ENCODE results near the gene ARHGAP22. TPM values are rescaled to one million over a fixed set of nuclear protein-coding genes. Genes with fewer than 3 reads are reported as not detected.

Gene ARHGAP22
- polyA plus RNA-seq, 1 of the 3 experiments (the other 2 are of a cell fraction), result 12.4 TPM

- no peak for DNase-seq
- CTCF ChIA-PET, result interaction anchor here (1.0 to 4.4 kb wide), 6 partner anchors 15 to 204 kb away, joined by 3 to 18 read pairs (median 6); no protein-coding TSS in a partner anchor
Observed at GRCh38 chr10:48568546-48568945, 36.3 kb downstream of the ARHGAP22 start.

DNA sequence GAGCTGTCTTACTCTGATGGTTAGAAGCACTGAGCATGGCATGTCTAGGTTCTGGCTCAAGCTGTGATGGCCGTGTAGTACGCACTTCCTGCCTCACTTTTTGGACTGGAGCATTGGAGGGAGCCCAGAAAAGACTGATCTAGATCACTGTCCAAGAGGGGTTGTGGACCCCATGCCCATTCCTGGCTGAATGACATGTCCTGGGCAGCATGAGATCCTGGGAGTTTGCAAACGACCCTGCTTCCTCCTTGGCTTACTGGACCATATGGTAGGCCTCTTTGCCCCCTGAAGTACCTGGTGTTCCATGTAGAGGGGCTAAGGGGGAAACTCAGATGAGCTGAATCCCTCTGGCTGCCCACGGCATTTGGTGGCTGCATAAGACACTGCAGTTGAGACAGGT lies 36.7 kb downstream of the ARHGAP22 start:
- no peak for TF ChIP-seq USF2 (IDR thresholded peaks at IDR 0.05; ENCODE audit: borderline replicate concordance, low read depth, low read length)
- TF ChIP-seq TEAD4 (IDR thresholded peaks at IDR 0.05; ENCODE audit: borderline replicate concordance, insufficient read depth), result no peak
- no peak for TF ChIP-seq RXRA (IDR thresholded peaks at IDR 0.05; ENCODE audit: borderline replicate concordance, low read depth)
- Histone ChIP-seq H3K36me3 (replicated peaks in 1 of 2; ENCODE audit: control insufficient read depth in 1 of 2, insufficient read depth in 2 of 2, low read length in 1 of 2) (peaks cover 0 to 12% of the 10 kb centered on the region in 2 experiments), H3K9ac (no peak overlapping the region), H3K9me3 (no peaks in the 10 kb centered on the region), H3K27me3 (ENCODE audit: insufficient read depth) (no peaks in the 10 kb centered on the region), H2AFZ (ENCODE audit: low read depth) (no peak overlapping the region), H4K20me1 (ENCODE audit: insufficient read depth) (no peaks in the 10 kb centered on the region), H3K9me2 (no peaks in the 10 kb centered on the region), H3K4me3 (ENCODE audit: low read depth in 2 of 2, low read length in 1 of 2) (no peak overlapping the region), H3K27ac (ENCODE audit: low read depth in 2 of 2, low read length in 1 of 2) (no peak overlapping the region), H3K79me2 (ENCODE audit: insufficient read depth) (peaks cover 55% of the 10 kb centered on the region), H3K4me2 (no peak overlapping the region), H3F3A (replicated peaks; ENCODE audit: insufficient read depth) (peaks cover 8% of the 10 kb centered on the region), H3K4me1 (ENCODE audit: control insufficient read depth in 1 of 2, insufficient read depth in 2 of 2, low read depth in 1 of 2, low read length in 1 of 2) (peaks cover 0 to 6% of the 10 kb centered on the region in 2 experiments; a peak in 1 of 4 replicates)
- DNase-seq, result no peak
- 86% methylated on average over 2 of the region's 4 CpGs for WGBS (ENCODE audit: low lambda C conversion rate)
- ChIA-PET CTCF (interaction anchor here (0.9 to 4.4 kb wide), 6 partner anchors 11 to 204 kb away, joined by 3 to 18 read pairs (median 4); no protein-coding TSS in a partner anchor), POLR2A (no interaction called here)

More at GRCh38 chr10:48568546-48568945, 36.3 kb downstream of the ARHGAP22 start:
- H3K9me2 ChIP-seq, result no peaks in the 10 kb centered on the region
- no peaks in the 10 kb centered on the region for H3K9me3 ChIP-seq
- 91% methylated on average over 8 of the region's 8 CpGs for WGBS (ENCODE audit: low lambda C conversion rate)
- H3K4me3 ChIP-seq (ENCODE audit: low read depth in 2 of 2, low read length in 1 of 2), result no peak overlapping the region
- peaks cover 51% of the 10 kb centered on the region for H3K79me2 ChIP-seq (ENCODE audit: insufficient read depth)
- H3K27me3 ChIP-seq (ENCODE audit: insufficient read depth), result no peaks in the 10 kb centered on the region
- H3K27ac ChIP-seq (ENCODE audit: low read depth in 2 of 2, low read length in 1 of 2), result no peak overlapping the region
- no peak for TF ChIP-seq FOXJ3 (CRISPR knock-in tag; IDR thresholded peaks at IDR 0.05)
- H3F3A ChIP-seq (replicated peaks; ENCODE audit: insufficient read depth), result peaks cover 8% of the 10 kb centered on the region
- H3K4me2 ChIP-seq, result no peak overlapping the region
- POLR2A ChIA-PET, result no interaction called here
- no peak overlapping the region for H2AFZ ChIP-seq (ENCODE audit: low read depth)
- peaks cover 0 to 13% of the 10 kb centered on the region in 2 experiments for H3K36me3 ChIP-seq (replicated peaks in 1 of 2; ENCODE audit: control insufficient read depth in 1 of 2, insufficient read depth in 2 of 2, low read length in 1 of 2)
- H3K9ac ChIP-seq, result no peak overlapping the region
- no peaks in the 10 kb centered on the region for H4K20me1 ChIP-seq (ENCODE audit: insufficient read depth)
- H3K4me1 ChIP-seq (ENCODE audit: control insufficient read depth in 1 of 2, insufficient read depth in 2 of 2, low read depth in 1 of 2, low read length in 1 of 2), result peaks cover 0 to 6% of the 10 kb centered on the region in 2 experiments; a peak in 1 of 4 replicates

DNA sequence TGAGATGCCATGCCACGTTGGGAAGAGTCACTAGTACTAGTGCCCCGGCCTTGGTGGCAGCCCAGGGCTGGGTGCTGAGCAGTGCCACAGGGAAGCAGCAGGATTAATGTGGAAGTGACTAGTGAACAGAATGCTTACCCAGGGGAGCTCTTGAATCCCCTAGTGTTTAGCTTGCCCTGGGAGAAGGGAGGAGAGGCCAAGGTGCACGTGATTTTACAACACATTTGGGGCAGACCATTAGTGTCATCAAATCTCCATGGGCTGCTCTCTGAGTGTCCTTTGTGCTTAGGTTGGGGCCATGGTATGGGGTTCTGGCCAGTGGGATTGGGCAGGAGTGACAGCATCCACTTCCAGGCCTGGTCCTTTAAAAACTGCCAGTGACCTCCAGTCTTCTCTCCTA lies 37.5 kb downstream of the ARHGAP22 start:
- Histone ChIP-seq H3K36me3 (replicated peaks in 1 of 2; ENCODE audit: control insufficient read depth in 1 of 2, insufficient read depth in 2 of 2, low read length in 1 of 2) (peaks cover 0 to 11% of the 10 kb centered on the region in 2 experiments), H3F3A (replicated peaks; ENCODE audit: insufficient read depth) (peaks cover under 1% of the 10 kb centered on the region), H3K4me1 (ENCODE audit: control insufficient read depth in 1 of 2, insufficient read depth in 2 of 2, low read depth in 1 of 2, low read length in 1 of 2) (peaks cover 0 to 6% of the 10 kb centered on the region in 2 experiments; a peak in 1 of 4 replicates), H3K27me3 (ENCODE audit: insufficient read depth) (no peaks in the 10 kb centered on the region), H4K20me1 (ENCODE audit: insufficient read depth) (no peaks in the 10 kb centered on the region), H3K4me2 (no peak overlapping the region), H3K9me3 (no peaks in the 10 kb centered on the region), H3K9ac (no peak overlapping the region), H3K79me2 (ENCODE audit: insufficient read depth) (peaks cover 50% of the 10 kb centered on the region), H2AFZ (ENCODE audit: low read depth) (no peak overlapping the region), H3K9me2 (no peaks in the 10 kb centered on the region), H3K4me3 (ENCODE audit: low read depth in 2 of 2, low read length in 1 of 2) (no peak overlapping the region), H3K27ac (ENCODE audit: low read depth in 2 of 2, low read length in 1 of 2) (no peak overlapping the region)
- ChIA-PET POLR2A (no interaction called here), CTCF (interaction anchor here (0.9 to 4.4 kb wide), 4 partner anchors 10 to 89 kb away, joined by 3 to 18 read pairs (median 10); no protein-coding TSS in a partner anchor)
- 50% methylated on average over 1 of the region's 3 CpGs for WGBS (ENCODE audit: low lambda C conversion rate)
- no peak for DNase-seq
- TF ChIP-seq RCOR1 (IDR thresholded peaks at IDR 0.05; ENCODE audit: low read length), result no peak
- TF ChIP-seq, protein P1, sequence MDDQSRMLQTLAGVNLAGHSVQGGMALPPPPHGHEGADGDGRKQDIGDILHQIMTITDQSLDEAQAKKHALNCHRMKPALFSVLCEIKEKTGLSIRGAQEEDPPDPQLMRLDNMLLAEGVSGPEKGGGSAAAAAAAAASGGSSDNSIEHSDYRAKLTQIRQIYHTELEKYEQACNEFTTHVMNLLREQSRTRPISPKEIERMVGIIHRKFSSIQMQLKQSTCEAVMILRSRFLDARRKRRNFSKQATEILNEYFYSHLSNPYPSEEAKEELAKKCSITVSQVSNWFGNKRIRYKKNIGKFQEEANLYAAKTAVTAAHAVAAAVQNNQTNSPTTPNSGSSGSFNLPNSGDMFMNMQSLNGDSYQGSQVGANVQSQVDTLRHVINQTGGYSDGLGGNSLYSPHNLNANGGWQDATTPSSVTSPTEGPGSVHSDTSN (IDR thresholded peaks at IDR 0.05), result no peak
- no peak for TF ChIP-seq ELF1 (IDR thresholded peaks at IDR 0.05)
- TF ChIP-seq YY1 (IDR thresholded peaks at IDR 0.05; ENCODE audit: low read depth), result no peak
- TF ChIP-seq NRF1 (IDR thresholded peaks at IDR 0.05; ENCODE audit: low read depth, low read length), result no peak
- no peak for TF ChIP-seq RAD21 (IDR thresholded peaks at IDR 0.05; ENCODE audit: low read length)
- TF ChIP-seq, protein P2, sequence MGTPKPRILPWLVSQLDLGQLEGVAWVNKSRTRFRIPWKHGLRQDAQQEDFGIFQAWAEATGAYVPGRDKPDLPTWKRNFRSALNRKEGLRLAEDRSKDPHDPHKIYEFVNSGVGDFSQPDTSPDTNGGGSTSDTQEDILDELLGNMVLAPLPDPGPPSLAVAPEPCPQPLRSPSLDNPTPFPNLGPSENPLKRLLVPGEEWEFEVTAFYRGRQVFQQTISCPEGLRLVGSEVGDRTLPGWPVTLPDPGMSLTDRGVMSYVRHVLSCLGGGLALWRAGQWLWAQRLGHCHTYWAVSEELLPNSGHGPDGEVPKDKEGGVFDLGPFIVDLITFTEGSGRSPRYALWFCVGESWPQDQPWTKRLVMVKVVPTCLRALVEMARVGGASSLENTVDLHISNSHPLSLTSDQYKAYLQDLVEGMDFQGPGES (IDR thresholded peaks at IDR 0.05; ENCODE audit: low read depth, low read length), result no peak
- TF ChIP-seq EZH2phosphoT487 (IDR thresholded peaks at IDR 0.05; ENCODE audit: borderline replicate concordance, low read depth), result no peak
- no peak for TF ChIP-seq USF1 (IDR thresholded peaks at IDR 0.05; ENCODE audit: borderline replicate concordance, low read depth)
- TF ChIP-seq FOXM1 (IDR thresholded peaks at IDR 0.05; ENCODE audit: low read depth), result no peak
- TF ChIP-seq TCF12 (IDR thresholded peaks at IDR 0.05), result no peak
- TF ChIP-seq MAX (IDR thresholded peaks at IDR 0.05; ENCODE audit: low read depth), result no peak
